ENCODE results near the gene LENG9. TPM values are rescaled to one million over a fixed set of nuclear protein-coding genes. Genes with fewer than 3 reads are reported as not detected.

The LENG9 gene
- total RNA-seq, 2 donors from 2014 or later, result 16.7 to 17.1 TPM

GRCh38 chr19:54430306-54431254, 33.0 kb downstream of the LENG9 start:
- intact Hi-C loops (cut with DNase I, micrococcal nuclease), result no loop called here
- ATAC-seq (peak; percentile 67), DNase-seq (peak in 1 of 2 donors; percentile 53)

- intact Hi-C loops (cut with DNase I, micrococcal nuclease), result no loop called here
- no peak for ATAC-seq
- DNase-seq, result no peak
Measured at GRCh38 chr19:54429545-54430227, 33.9 kb downstream of the LENG9 start.

- intact Hi-C loops (cut with DNase I, micrococcal nuclease), result no loop called here
- ATAC-seq (no peak), DNase-seq (no peak)
Measured at GRCh38 chr19:54429176-54429495, 34.4 kb downstream of the LENG9 start.

GRCh38 chr19:54428323-54429175, 35.0 kb downstream of the LENG9 start:
- ATAC-seq (no peak), DNase-seq (no peak)
- intact Hi-C loops (cut with DNase I, micrococcal nuclease), result no loop called here

GRCh38 chr19:54427586-54427985, 36.0 kb downstream of the LENG9 start:
- DNase-seq (no peak), ATAC-seq (no peak)
- intact Hi-C loops (cut with DNase I, micrococcal nuclease), result no loop called here

GRCh38 chr19:54426291-54426931, 37.2 kb downstream of the LENG9 start:
- intact Hi-C loops (cut with DNase I, micrococcal nuclease), result no loop called here
- ATAC-seq (no peak), DNase-seq (no peak)

DNA sequence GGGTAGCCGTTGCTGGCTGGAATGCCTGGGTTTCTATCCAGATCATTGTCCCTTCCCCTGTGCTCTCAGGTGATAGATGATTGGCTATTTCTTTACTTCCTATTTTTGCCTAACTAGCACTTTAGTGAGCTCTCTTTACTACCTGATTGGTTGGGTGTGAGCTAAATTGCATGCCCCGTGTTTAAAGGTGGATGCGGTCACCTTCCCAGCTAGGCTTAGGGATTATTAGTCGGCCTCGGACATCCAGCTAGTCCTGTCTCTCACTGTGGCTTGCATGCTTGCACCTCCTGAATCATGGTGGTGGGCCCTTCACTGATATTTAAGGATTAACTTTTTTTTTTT, 38.2 kb downstream of the LENG9 start:
- ATAC-seq (no peak), DNase-seq (no peak)
- intact Hi-C loops (cut with DNase I, micrococcal nuclease), result no loop called here

DNA sequence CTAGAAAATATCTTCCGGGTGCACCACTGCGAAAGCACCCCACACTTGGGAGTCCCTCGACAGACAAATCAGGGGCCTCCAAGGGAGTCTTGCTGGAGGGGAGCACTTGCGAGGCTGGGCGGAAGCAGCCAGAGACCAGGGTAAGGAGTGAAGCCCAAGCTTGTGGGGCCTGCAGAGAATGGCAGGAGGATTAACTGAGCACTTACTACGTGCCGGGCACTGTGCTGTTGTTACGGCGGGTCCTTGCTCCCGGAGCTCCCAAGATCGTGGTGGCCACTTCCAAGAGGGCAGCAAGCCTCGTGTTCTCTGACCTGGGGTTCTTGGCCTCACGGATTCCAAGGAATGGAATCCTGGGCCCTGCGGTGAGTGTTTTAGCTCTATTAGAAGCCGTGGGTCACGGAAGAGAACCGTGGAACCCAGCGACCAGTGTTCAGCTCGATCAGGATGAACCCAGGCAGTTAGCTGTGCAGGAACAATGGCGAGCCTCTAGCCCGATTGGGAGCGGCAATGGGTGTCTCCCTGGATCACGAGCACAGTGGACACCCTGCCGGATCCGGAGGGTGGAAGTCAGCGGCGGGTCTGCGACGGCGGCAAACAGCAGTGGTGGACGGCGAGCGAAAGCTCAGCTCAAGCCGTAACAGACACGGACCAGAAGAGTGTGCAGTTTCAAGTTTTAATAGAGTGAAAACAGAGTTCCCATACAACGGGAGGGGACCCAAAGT, 38.8 kb downstream of the LENG9 start:
- intact Hi-C loops (cut with DNase I, micrococcal nuclease), result no loop called here
- no peak for ATAC-seq
- DNase-seq, result no peak

GRCh38 chr19:54424201-54424600, 39.4 kb downstream of the LENG9 start:
- no peak for ATAC-seq
- intact Hi-C loops (cut with DNase I, micrococcal nuclease), result no loop called here
- no peak for DNase-seq

- ATAC-seq (no peak), DNase-seq (no peak)
- intact Hi-C loops (cut with DNase I, micrococcal nuclease), result no loop called here
Measured at GRCh38 chr19:54422136-54422535, 41.4 kb downstream of the LENG9 start.

- DNase-seq, result no peak
Measured at GRCh38 chr19:54421521-54421920, 42.1 kb downstream of the LENG9 start.

GRCh38 chr19:54421169-54421516, 42.4 kb downstream of the LENG9 start:
- ATAC-seq (no peak), DNase-seq (no peak)
- intact Hi-C loops (cut with DNase I, micrococcal nuclease), result no loop called here

More at GRCh38 chr19:54421521-54421920, 42.1 kb downstream of the LENG9 start:
- intact Hi-C loops (cut with DNase I, micrococcal nuclease), result no loop called here
- ATAC-seq, result no peak

DNA sequence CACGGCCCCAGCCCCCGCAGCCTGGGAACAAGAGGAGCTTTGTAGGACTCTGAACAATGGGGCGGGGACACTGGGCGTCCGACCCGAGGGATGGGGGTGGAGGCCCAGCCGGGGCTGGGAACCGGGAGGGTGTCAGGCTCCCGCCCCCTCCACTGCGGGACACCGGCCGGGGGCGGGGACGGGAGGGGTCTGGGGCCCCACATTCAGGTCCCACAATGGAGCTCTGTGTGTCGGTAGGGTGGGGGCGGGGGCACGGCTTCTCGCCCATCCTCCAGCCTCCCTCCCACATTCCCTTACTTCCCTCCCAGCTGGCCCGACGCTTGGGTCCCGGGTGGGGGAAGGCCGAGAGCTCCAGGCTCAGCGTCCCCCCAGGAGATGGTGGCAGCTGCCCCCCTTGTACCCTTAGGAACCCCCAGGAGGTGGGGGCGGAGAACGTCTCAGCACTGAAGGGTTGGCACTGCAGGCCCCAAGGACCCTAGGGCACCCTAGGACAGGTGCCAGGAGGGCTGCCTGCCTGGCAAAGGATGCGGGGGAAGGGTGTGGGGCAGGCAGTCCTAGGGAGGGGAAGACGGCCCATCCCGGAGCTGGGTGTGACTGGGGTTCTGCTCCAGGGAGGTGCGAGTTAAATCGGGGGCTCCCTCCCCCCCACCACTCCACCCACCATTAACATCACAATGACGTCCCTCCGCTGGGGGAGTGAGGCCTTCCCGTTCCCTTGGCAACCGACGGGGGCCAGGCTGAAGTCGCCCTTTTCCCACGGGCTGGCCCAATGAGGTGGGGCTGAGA, 43.0 kb downstream of the LENG9 start:
- ATAC-seq (peak; percentile 22), DNase-seq (no peak)
- intact Hi-C loops (cut with DNase I, micrococcal nuclease), result no loop called here

- ATAC-seq, result no peak
- intact Hi-C loops (cut with DNase I, micrococcal nuclease), result no loop called here
- DNase-seq, result no peak
Measured at GRCh38 chr19:54420068-54420382, 43.6 kb downstream of the LENG9 start.

GRCh38 chr19:54418930-54419800, 44.4 kb downstream of the LENG9 start:
- intact Hi-C loops (cut with DNase I, micrococcal nuclease), result no loop called here
- ATAC-seq (no peak), DNase-seq (no peak)

GRCh38 chr19:54418030-54418929, 45.3 kb downstream of the LENG9 start:
- intact Hi-C loops (cut with DNase I, micrococcal nuclease), result no loop called here
- ATAC-seq, result no peak

More at GRCh38 chr19:54418030-54418929, 45.3 kb downstream of the LENG9 start:
- no peak for DNase-seq

Measured in left colon (tissue), 2 donors.